Fibroblast of pulmonary artery (primary cell): ENCODE results near the gene CNTNAP2.
A peak's percentile ranks its signal among the peaks of the same experiment; 100 is the strongest.

ENCODE experiments used
- DNase-seq: peaks from one replicate; pipeline ENCODE4 v3.0.0-alpha.2; 2010; ENCODE audit warnings: low read depth
- H3K4me3 ChIP-seq: replicated peaks from 2 replicates; pipeline ENCODE4 v1.5.1; 2011; ENCODE audit warnings: low read depth, mild to moderate bottlenecking, control low read depth, low read length, moderate library complexity
- CTCF ChIP-seq: IDR thresholded peaks from 2 replicates; pipeline ENCODE4 v1.5.1; 2011; ENCODE audit warnings: mild to moderate bottlenecking, control low read depth, low read length, inconsistent platforms; ENCODE audit errors: missing control alignments

Gene CNTNAP2

GRCh38 chr7:148395990-148396716 lies 2279.6 kb downstream of the CNTNAP2 start:
- TF ChIP-seq CTCF = no peak
- DNase-seq = peak; percentile 1
- no peak overlapping the region for H3K4me3 ChIP-seq

GRCh38 chr7:148397056-148397455 lies 2280.5 kb downstream of the CNTNAP2 start:
- DNase-seq = no peak
- no peak overlapping the region for H3K4me3 ChIP-seq
- TF ChIP-seq CTCF = no peak

- DNase-seq = no peak
Measured at GRCh38 chr7:148397551-148397950, 2280.9 kb downstream of the CNTNAP2 start.

GRCh38 chr7:148397985-148398384 lies 2281.4 kb downstream of the CNTNAP2 start:
- TF ChIP-seq CTCF = no peak
- no peak overlapping the region for H3K4me3 ChIP-seq
- no peak for DNase-seq

More at GRCh38 chr7:148397551-148397950, 2280.9 kb downstream of the CNTNAP2 start:
- no peak overlapping the region for H3K4me3 ChIP-seq
- TF ChIP-seq CTCF = no peak

GRCh38 chr7:148398844-148399365 lies 2282.3 kb downstream of the CNTNAP2 start:
- no peak for DNase-seq
- no peak overlapping the region for H3K4me3 ChIP-seq
- no peak for TF ChIP-seq CTCF

GRCh38 chr7:148400101-148400500 lies 2283.5 kb downstream of the CNTNAP2 start:
- DNase-seq = no peak
- no peak overlapping the region for H3K4me3 ChIP-seq
- TF ChIP-seq CTCF = no peak

GRCh38 chr7:148402159-148402558 lies 2285.6 kb downstream of the CNTNAP2 start:
- no peak overlapping the region for H3K4me3 ChIP-seq

More at GRCh38 chr7:148402159-148402558, 2285.6 kb downstream of the CNTNAP2 start:
- no peak for TF ChIP-seq CTCF
- DNase-seq = no peak
